Measurements from ENCODE around the gene UNC80. TPM values are rescaled to one million over a fixed set of nuclear protein-coding genes. Genes with fewer than 3 reads are reported as not detected.

UNC80 gene
- polyA plus RNA-seq, 1 experiment: not detected

- Histone ChIP-seq H3K9me3 (ENCODE audit: control insufficient read depth, insufficient read depth, low read length) (peaks cover 17% of the 10 kb centered on the region), H3K27me3 (ENCODE audit: control insufficient read depth, insufficient read depth, low read length) (no peaks in the 10 kb centered on the region), H3K27ac (ENCODE audit: low read depth, low read length) (no peak overlapping the region), H3K4me3 (ENCODE audit: low read depth, low read length) (no peak overlapping the region)
- TF ChIP-seq, protein P1, sequence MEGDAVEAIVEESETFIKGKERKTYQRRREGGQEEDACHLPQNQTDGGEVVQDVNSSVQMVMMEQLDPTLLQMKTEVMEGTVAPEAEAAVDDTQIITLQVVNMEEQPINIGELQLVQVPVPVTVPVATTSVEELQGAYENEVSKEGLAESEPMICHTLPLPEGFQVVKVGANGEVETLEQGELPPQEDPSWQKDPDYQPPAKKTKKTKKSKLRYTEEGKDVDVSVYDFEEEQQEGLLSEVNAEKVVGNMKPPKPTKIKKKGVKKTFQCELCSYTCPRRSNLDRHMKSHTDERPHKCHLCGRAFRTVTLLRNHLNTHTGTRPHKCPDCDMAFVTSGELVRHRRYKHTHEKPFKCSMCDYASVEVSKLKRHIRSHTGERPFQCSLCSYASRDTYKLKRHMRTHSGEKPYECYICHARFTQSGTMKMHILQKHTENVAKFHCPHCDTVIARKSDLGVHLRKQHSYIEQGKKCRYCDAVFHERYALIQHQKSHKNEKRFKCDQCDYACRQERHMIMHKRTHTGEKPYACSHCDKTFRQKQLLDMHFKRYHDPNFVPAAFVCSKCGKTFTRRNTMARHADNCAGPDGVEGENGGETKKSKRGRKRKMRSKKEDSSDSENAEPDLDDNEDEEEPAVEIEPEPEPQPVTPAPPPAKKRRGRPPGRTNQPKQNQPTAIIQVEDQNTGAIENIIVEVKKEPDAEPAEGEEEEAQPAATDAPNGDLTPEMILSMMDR (IDR thresholded peaks at IDR 0.05; ENCODE audit: low read depth, low read length): no peak
- CTCF ChIA-PET: no interaction called here
- no peak for DNase-seq (ENCODE audit: low read depth, low spot score)
- POLR2A ChIA-PET: no interaction called here
These were observed 34.7 kb downstream of the UNC80 start for GRCh38 chr2:209806318-209806717.

DNA sequence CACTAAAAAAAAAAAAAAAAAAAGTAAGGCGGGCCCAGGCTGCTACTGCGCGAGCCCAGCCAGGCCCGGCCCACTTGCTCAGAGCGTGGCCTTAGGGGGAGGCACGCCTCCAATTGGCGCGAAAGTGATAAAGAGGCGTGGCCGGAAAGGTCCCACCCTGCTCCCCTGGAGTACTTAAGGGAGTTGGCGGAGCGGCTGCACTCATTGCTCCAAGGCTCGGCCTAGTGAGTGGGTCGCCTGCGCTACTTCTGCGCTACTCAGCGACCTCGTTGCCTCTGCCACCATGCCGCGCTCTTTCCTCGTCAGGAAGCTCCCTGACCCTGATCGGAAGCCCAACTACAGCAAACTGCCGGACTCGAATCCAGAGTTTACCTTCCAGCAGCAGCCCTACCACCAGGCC lies 36.9 kb downstream of the UNC80 start:
- ChIA-PET POLR2A (no interaction called here), CTCF (no interaction called here)
- Histone ChIP-seq H3K9me3 (ENCODE audit: control insufficient read depth, insufficient read depth, low read length) (peaks cover 17% of the 10 kb centered on the region), H3K4me3 (ENCODE audit: low read depth, low read length) (no peak overlapping the region), H3K27me3 (ENCODE audit: control insufficient read depth, insufficient read depth, low read length) (no peaks in the 10 kb centered on the region), H3K27ac (ENCODE audit: low read depth, low read length) (no peak overlapping the region)
- TF ChIP-seq, protein P1 (IDR thresholded peaks at IDR 0.05; ENCODE audit: low read depth, low read length): no peak
- no peak for DNase-seq (ENCODE audit: low read depth, low spot score)

- TF ChIP-seq, protein P1 (IDR thresholded peaks at IDR 0.05; ENCODE audit: low read depth, low read length): no peak
- H3K4me3 ChIP-seq (ENCODE audit: low read depth, low read length): no peak overlapping the region
- CTCF ChIA-PET: no interaction called here
- DNase-seq (ENCODE audit: low read depth, low spot score): no peak
- H3K27ac ChIP-seq (ENCODE audit: low read depth, low read length): no peak overlapping the region
- POLR2A ChIA-PET: no interaction called here
- H3K9me3 ChIP-seq (ENCODE audit: control insufficient read depth, insufficient read depth, low read length): peaks cover 17% of the 10 kb centered on the region
- no peaks in the 10 kb centered on the region for H3K27me3 ChIP-seq (ENCODE audit: control insufficient read depth, insufficient read depth, low read length)
These were observed 37.6 kb downstream of the UNC80 start for GRCh38 chr2:209809256-209809655.

- Histone ChIP-seq H3K27me3 (ENCODE audit: control insufficient read depth, insufficient read depth, low read length) (no peaks in the 10 kb centered on the region), H3K9me3 (ENCODE audit: control insufficient read depth, insufficient read depth, low read length) (no peaks in the 10 kb centered on the region), H3K27ac (ENCODE audit: low read depth, low read length) (no peak overlapping the region), H3K4me3 (ENCODE audit: low read depth, low read length) (no peak overlapping the region)
- DNase-seq (ENCODE audit: low read depth, low spot score): no peak
- TF ChIP-seq, protein P1 (IDR thresholded peaks at IDR 0.05; ENCODE audit: low read depth, low read length): no peak
- POLR2A ChIA-PET: no interaction called here
- CTCF ChIA-PET: no interaction called here
These were observed 46.2 kb downstream of the UNC80 start for GRCh38 chr2:209817844-209818271.

GRCh38 chr2:209818939-209819338 lies 47.3 kb downstream of the UNC80 start:
- DNase-seq (ENCODE audit: low read depth, low spot score): no peak
- Histone ChIP-seq H3K27ac (ENCODE audit: low read depth, low read length) (no peak overlapping the region), H3K9me3 (ENCODE audit: control insufficient read depth, insufficient read depth, low read length) (no peaks in the 10 kb centered on the region), H3K4me3 (ENCODE audit: low read depth, low read length) (no peak overlapping the region), H3K27me3 (ENCODE audit: control insufficient read depth, insufficient read depth, low read length) (no peaks in the 10 kb centered on the region)
- ChIA-PET CTCF (no interaction called here), POLR2A (no interaction called here)
- TF ChIP-seq, protein P1 (IDR thresholded peaks at IDR 0.05; ENCODE audit: low read depth, low read length): no peak

All from AG04450 (cell line).